PFSK-1 (cell line): Measurements from ENCODE around the gene BTRC.

ENCODE experiments used
- POLR2AphosphoS5 ChIP-seq: IDR thresholded peaks from 2 replicates; pipeline ENCODE4 v1.6.1; 2012; ENCODE audit warnings: low read depth, mild to moderate bottlenecking, control low read depth, low read length, moderate library complexity
- SIN3A ChIP-seq: IDR thresholded peaks from 2 replicates; pipeline ENCODE4 v1.6.1; 2012; ENCODE audit warnings: mild to moderate bottlenecking, low read length, moderate library complexity, borderline replicate concordance; ENCODE audit not compliant: insufficient read depth
- TAF1 ChIP-seq: IDR thresholded peaks from 2 replicates; pipeline ENCODE4 v1.6.1; 2012; ENCODE audit warnings: low read length, control low read depth, borderline replicate concordance; ENCODE audit not compliant: insufficient read depth
- TF ChIP-seq, protein P1 (sequence below), 2 experiments: IDR thresholded peaks; 2 replicates each; pipeline versions ENCODE4 v1.6.1 to v1.8.0; 2011 to 2012; ENCODE audit warnings: low read depth in 2 of 2, low read length in 2 of 2, control low read depth in 1 of 2, inconsistent platforms in 1 of 2, mild to moderate bottlenecking in 1 of 2, moderate library complexity in 1 of 2; ENCODE audit not compliant: insufficient read depth in 1 of 2

DNA sequence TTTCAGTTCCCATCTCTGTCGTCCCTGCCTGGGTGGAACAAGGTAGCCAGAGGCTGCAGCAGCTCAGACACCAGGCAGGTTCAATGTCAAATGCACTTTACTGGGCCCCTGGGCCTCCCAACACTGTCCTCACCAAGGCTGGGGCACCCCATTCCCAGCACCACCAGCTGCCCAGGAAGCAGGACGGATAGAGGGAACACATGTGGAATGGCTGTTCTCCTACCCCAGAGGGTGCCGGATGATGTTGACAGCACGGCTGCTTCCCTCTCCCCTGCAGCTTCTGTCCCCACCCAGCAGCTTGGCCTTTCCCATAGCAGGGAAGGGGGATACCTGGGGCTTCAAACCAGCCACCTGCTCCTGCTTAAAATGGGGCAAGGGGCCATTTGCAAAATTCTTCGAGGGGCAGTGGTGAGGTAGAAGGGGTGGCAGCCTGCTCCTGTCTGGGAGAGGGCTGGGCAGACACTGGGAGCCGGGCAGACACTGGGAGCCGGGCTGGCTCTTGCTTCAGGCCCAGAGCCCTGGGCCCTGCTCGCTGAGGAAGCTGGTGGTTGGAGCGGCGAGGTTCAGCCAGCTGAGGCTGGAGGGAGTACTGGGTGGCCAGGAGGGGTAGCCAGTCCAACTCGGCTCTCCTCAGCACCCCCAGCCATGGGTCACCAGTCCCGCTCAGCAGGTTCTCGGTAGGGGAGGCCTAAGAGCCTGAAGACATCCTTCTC lies 225.0 kb downstream of the BTRC start:
- TF ChIP-seq, protein P1, sequence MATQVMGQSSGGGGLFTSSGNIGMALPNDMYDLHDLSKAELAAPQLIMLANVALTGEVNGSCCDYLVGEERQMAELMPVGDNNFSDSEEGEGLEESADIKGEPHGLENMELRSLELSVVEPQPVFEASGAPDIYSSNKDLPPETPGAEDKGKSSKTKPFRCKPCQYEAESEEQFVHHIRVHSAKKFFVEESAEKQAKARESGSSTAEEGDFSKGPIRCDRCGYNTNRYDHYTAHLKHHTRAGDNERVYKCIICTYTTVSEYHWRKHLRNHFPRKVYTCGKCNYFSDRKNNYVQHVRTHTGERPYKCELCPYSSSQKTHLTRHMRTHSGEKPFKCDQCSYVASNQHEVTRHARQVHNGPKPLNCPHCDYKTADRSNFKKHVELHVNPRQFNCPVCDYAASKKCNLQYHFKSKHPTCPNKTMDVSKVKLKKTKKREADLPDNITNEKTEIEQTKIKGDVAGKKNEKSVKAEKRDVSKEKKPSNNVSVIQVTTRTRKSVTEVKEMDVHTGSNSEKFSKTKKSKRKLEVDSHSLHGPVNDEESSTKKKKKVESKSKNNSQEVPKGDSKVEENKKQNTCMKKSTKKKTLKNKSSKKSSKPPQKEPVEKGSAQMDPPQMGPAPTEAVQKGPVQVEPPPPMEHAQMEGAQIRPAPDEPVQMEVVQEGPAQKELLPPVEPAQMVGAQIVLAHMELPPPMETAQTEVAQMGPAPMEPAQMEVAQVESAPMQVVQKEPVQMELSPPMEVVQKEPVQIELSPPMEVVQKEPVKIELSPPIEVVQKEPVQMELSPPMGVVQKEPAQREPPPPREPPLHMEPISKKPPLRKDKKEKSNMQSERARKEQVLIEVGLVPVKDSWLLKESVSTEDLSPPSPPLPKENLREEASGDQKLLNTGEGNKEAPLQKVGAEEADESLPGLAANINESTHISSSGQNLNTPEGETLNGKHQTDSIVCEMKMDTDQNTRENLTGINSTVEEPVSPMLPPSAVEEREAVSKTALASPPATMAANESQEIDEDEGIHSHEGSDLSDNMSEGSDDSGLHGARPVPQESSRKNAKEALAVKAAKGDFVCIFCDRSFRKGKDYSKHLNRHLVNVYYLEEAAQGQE (IDR thresholded peaks at IDR 0.05; ENCODE audit: insufficient read depth in 1 of 2, low read depth in 2 of 2, low read length in 2 of 2), result no peak
- TF ChIP-seq POLR2AphosphoS5 (no peak), TAF1 (no peak), SIN3A (no peak)
